Measurements from ENCODE around the gene HS6ST3. TPM values are rescaled to one million over a fixed set of nuclear protein-coding genes. Genes with fewer than 3 reads are reported as not detected.

Gene HS6ST3
- total and polyA plus RNA-seq, 2 experiments from 2014 or later, result 2.2 to 2.7 TPM

DNA sequence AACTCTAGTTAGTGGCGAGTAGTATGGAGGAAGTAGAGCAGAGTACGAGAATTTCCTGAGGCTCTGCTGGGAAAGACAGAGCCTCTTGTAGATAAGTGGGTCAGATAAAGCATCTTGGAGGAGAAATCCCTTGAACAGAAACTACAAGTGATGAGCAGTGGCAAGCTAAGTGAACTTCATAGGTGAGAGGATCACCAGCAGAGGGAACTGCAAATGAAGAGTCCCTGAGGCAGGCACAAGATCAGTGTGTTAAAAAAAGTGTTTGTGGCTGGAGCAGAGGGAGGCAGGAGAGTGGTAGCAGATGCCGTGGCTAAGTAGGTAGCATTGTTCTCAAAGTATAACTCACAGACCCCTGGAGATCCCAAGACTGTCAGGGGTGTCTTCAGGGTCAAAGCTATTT lies 437.6 kb downstream of the HS6ST3 start:
- TF ChIP-seq, protein P1, sequence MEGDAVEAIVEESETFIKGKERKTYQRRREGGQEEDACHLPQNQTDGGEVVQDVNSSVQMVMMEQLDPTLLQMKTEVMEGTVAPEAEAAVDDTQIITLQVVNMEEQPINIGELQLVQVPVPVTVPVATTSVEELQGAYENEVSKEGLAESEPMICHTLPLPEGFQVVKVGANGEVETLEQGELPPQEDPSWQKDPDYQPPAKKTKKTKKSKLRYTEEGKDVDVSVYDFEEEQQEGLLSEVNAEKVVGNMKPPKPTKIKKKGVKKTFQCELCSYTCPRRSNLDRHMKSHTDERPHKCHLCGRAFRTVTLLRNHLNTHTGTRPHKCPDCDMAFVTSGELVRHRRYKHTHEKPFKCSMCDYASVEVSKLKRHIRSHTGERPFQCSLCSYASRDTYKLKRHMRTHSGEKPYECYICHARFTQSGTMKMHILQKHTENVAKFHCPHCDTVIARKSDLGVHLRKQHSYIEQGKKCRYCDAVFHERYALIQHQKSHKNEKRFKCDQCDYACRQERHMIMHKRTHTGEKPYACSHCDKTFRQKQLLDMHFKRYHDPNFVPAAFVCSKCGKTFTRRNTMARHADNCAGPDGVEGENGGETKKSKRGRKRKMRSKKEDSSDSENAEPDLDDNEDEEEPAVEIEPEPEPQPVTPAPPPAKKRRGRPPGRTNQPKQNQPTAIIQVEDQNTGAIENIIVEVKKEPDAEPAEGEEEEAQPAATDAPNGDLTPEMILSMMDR (IDR thresholded peaks at IDR 0.05; ENCODE audit: poor library complexity), result no peak
- TF ChIP-seq EZH2 (IDR thresholded peaks at IDR 0.05; ENCODE audit: borderline replicate concordance), result no peak
- TF ChIP-seq EZH2phosphoT487 (IDR thresholded peaks at IDR 0.05; ENCODE audit: low read depth, severe bottlenecking, unreplicated experiment), result no peak
- Histone ChIP-seq H3K36me3 (replicated peaks; ENCODE audit: insufficient read depth, low read depth) (no peaks in the 10 kb centered on the region), H4K20me1 (ENCODE audit: insufficient read depth, poor library complexity, severe bottlenecking) (no peaks in the 10 kb centered on the region), H3K4me2 (no peak overlapping the region), H3K27me3 (no peaks in the 10 kb centered on the region), H2AFZ (no peak overlapping the region), H3K27ac (no peak overlapping the region), H3K9me3 (ENCODE audit: low read depth) (no peaks in the 10 kb centered on the region), H3K79me2 (no peaks in the 10 kb centered on the region), H3K4me1 (ENCODE audit: insufficient read depth) (peaks cover 5% of the 10 kb centered on the region), H3K4me3 (no peak overlapping the region), H3K9me2 (replicated peaks; ENCODE audit: insufficient read depth) (no peaks in the 10 kb centered on the region)
- 46% methylated on average over 3 of the region's 3 CpGs for WGBS (ENCODE audit: low lambda C conversion rate, missing lambda C conversion rate)
- no peak for DNase-seq (ENCODE audit: low spot score)

GRCh38 chr13:96532804-96533203 lies 442.9 kb downstream of the HS6ST3 start:
- Histone ChIP-seq H3K79me2 (no peaks in the 10 kb centered on the region), H3K27ac (no peak overlapping the region), H4K20me1 (ENCODE audit: insufficient read depth, poor library complexity, severe bottlenecking) (no peaks in the 10 kb centered on the region), H3K9me2 (replicated peaks; ENCODE audit: insufficient read depth) (no peaks in the 10 kb centered on the region), H3K4me2 (no peak overlapping the region), H2AFZ (no peak overlapping the region), H3K4me3 (no peak overlapping the region), H3K27me3 (no peaks in the 10 kb centered on the region), H3K36me3 (replicated peaks; ENCODE audit: insufficient read depth, low read depth) (no peaks in the 10 kb centered on the region), H3K9me3 (ENCODE audit: low read depth) (no peaks in the 10 kb centered on the region), H3K4me1 (ENCODE audit: insufficient read depth) (no peaks in the 10 kb centered on the region)
- no peak for DNase-seq (ENCODE audit: low spot score)
- TF ChIP-seq EZH2phosphoT487 (IDR thresholded peaks at IDR 0.05; ENCODE audit: low read depth, severe bottlenecking, unreplicated experiment) (no peak), EZH2 (IDR thresholded peaks at IDR 0.05; ENCODE audit: borderline replicate concordance) (no peak)
- TF ChIP-seq, protein P1 (IDR thresholded peaks at IDR 0.05; ENCODE audit: poor library complexity), result no peak
- WGBS (ENCODE audit: low lambda C conversion rate, missing lambda C conversion rate), result 84% methylated on average over 2 of the region's 2 CpGs

- H2AFZ ChIP-seq, result no peak overlapping the region
- 76% methylated on average over 7 of the region's 7 CpGs for WGBS (ENCODE audit: low lambda C conversion rate, missing lambda C conversion rate)
- H3K4me3 ChIP-seq, result no peak overlapping the region
- no peak for TF ChIP-seq EZH2phosphoT487 (IDR thresholded peaks at IDR 0.05; ENCODE audit: low read depth, severe bottlenecking, unreplicated experiment)
- no peak for TF ChIP-seq EZH2 (IDR thresholded peaks at IDR 0.05; ENCODE audit: borderline replicate concordance)
- TF ChIP-seq, protein P1 (IDR thresholded peaks at IDR 0.05; ENCODE audit: poor library complexity), result no peak
- H3K4me1 ChIP-seq (ENCODE audit: insufficient read depth), result no peaks in the 10 kb centered on the region
- no peak for DNase-seq (ENCODE audit: low spot score)
- no peaks in the 10 kb centered on the region for H3K9me2 ChIP-seq (replicated peaks; ENCODE audit: insufficient read depth)
- H3K4me2 ChIP-seq, result no peak overlapping the region
- H4K20me1 ChIP-seq (ENCODE audit: insufficient read depth, poor library complexity, severe bottlenecking), result no peaks in the 10 kb centered on the region
- no peak overlapping the region for H3K27ac ChIP-seq
- no peaks in the 10 kb centered on the region for H3K36me3 ChIP-seq (replicated peaks; ENCODE audit: insufficient read depth, low read depth)
- H3K79me2 ChIP-seq, result no peaks in the 10 kb centered on the region
- H3K27me3 ChIP-seq, result no peaks in the 10 kb centered on the region
- H3K9me3 ChIP-seq (ENCODE audit: low read depth), result no peaks in the 10 kb centered on the region
Measured at GRCh38 chr13:96533408-96533807, 443.5 kb downstream of the HS6ST3 start.

DNA sequence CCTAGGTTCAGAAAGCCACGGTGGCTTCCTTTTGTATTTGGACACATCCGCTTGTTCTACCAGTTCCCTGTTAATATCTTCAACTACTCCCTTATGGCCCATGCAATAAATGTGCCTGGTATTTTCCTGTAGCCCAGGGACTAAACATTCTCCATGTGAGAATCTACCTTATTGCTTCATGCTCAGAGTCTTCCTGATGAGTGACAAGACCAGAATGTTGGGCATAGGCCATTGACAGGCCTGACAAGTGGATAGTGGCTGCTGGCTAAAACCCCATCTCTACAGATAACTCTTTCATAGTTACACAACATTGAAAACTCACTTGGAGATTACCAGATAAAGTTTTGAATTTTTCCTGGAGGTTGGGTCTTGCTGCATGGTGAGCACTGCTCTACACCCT lies 449.9 kb downstream of the HS6ST3 start:
- no peaks in the 10 kb centered on the region for H3K36me3 ChIP-seq (replicated peaks; ENCODE audit: insufficient read depth, low read depth)
- H2AFZ ChIP-seq, result no peak overlapping the region
- no peak overlapping the region for H3K4me2 ChIP-seq
- TF ChIP-seq, protein P1 (IDR thresholded peaks at IDR 0.05; ENCODE audit: poor library complexity), result no peak
- no peak for TF ChIP-seq EZH2phosphoT487 (IDR thresholded peaks at IDR 0.05; ENCODE audit: low read depth, severe bottlenecking, unreplicated experiment)
- TF ChIP-seq EZH2 (IDR thresholded peaks at IDR 0.05; ENCODE audit: borderline replicate concordance), result no peak
- DNase-seq (ENCODE audit: low spot score), result no peak
- WGBS (ENCODE audit: low lambda C conversion rate, missing lambda C conversion rate), result 88% methylated on average over 2 of the region's 2 CpGs
- no peaks in the 10 kb centered on the region for H4K20me1 ChIP-seq (ENCODE audit: insufficient read depth, poor library complexity, severe bottlenecking)
- H3K9me2 ChIP-seq (replicated peaks; ENCODE audit: insufficient read depth), result no peaks in the 10 kb centered on the region
- H3K79me2 ChIP-seq, result no peaks in the 10 kb centered on the region
- no peaks in the 10 kb centered on the region for H3K9me3 ChIP-seq (ENCODE audit: low read depth)
- no peaks in the 10 kb centered on the region for H3K4me1 ChIP-seq (ENCODE audit: insufficient read depth)
- no peak overlapping the region for H3K4me3 ChIP-seq
- H3K27me3 ChIP-seq, result no peaks in the 10 kb centered on the region
- H3K27ac ChIP-seq, result no peak overlapping the region

Measured in hepatocyte (in vitro differentiated cells).